HG03558 (cell line): ENCODE data around the gene FOXF1.

Experiments used
- ATAC-seq: cut with Tn5 transposase; IDR thresholded peaks from one replicate; pipeline ENCODE4 v1.9.1; 2021; ENCODE audit warnings: moderate number of reproducible peaks; ENCODE audit not compliant: unreplicated experiment; ENCODE audit errors: extremely low read depth

The FOXF1 gene

GRCh38 chr16:86503830-86504229 is 6.5 kb upstream of the FOXF1 start:
- no peak for ATAC-seq

DNA sequence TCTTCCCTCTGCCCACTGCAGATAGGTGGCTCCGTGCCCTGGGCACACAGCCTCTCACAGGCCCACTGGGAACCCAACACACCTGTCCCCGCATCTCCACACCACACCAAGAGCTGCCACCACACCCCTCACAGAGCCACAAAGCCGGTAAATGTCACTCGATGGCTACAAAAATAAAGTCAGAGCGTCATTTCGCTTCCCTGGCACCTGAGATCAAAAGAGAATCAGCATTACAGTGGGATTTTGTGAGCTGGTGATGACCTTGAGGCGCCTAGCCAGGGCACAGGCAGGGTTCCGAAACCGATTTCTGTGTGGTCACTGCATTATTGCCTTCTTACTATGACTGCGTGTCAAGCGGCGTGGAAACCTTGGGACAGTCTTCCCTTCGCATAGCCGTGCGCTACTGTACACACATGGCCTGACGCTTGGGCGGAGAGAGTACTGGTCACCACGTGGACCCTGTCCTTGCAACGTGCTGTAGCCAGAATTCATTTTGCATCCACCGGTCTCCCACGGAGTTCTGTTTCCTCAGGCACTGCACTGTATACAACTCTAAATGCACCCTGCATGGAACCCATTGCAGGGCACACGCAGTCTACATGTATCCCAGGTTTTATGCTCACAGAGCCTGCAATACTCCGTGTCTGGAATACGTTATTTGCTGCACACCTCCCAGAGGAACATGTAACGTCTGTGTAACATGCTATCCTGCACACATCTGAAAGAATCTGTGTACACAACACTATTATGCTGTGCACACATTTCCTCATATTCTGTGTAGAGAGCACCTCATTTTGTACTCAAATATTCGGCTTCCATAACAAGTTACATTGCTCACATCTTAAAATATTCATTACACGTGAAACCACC is 5.8 kb upstream of the FOXF1 start:
- ATAC-seq: no peak

DNA sequence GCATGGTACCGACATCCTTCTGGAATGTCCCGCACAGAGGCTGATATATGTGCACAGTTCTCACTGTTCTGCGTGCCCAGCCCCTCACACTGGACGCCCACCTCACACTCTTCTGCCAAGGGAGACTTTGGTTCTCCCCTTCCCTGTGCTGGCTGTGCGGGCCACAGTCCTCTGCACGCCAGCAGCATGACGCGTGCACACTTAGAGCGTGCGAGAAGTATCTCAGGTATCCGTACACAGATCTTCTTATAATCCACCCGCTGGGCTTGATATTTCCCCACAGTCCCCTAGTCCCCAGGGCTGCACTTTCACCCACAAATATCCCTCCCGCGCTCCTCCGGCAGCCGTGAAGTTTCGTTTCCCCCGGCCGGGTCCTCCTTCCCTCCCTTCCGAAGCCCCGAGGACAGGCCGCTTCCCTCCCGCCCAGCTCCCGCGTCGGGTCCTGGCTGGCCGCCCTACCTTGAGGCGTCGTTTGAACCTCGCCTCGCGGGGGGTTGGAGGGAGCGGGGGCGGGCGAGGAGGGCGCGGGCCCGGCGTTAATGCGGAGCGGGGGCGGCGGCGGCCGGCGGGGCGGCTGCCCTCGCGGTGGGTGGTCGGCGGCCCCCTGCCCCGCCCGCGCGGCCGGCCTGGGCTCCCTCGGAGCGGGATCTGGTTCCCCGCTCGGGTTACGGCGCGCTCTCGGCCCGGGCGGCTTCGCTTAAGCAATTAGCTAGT is 5.0 kb upstream of the FOXF1 start:
- no peak for ATAC-seq

DNA sequence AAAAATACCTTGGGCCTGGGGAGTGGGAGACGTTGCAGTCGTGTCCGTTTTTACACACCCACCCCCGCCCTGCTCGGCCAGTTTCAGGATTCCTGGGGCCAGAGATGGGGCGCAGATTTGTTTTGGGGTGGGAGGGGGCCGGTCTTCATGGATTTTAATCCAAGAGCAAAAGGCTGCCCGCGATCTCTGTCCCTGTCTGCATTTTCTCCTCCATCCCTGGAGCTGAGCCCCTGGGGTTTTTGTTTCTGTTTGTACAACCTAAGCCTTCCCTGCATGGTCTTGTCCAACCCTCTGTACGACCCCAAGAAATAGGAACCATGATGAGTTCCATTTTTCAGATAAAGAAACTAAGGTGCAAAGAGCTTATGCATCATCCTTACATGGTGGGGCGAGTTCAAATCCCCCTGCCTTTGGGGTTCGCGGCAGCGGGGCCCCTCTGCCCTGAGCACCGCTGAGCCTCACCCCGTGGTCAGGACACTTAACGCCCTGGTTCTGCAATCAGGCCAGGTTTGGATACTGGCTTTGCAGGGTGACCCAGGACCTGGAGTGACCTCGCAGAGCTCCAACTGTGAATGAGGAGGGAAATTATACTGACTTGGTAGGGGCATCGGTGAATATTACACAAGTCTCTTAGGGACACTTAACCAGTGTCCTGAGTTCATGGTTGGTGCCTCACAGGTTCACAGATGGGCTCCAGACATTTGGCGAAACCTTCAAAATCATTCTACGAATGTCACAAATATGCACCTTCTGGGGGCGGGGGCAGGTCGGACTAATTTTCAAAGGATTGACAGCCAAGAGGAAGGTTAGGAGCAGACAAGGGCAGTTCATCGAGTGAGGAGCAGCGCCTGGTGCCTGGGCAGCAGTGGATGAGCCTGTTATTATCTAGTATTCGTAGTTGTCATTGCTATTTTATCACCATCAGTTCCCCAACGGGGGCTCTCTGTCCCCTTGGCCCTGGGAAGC is 4.1 kb upstream of the FOXF1 start:
- no peak for ATAC-seq

DNA sequence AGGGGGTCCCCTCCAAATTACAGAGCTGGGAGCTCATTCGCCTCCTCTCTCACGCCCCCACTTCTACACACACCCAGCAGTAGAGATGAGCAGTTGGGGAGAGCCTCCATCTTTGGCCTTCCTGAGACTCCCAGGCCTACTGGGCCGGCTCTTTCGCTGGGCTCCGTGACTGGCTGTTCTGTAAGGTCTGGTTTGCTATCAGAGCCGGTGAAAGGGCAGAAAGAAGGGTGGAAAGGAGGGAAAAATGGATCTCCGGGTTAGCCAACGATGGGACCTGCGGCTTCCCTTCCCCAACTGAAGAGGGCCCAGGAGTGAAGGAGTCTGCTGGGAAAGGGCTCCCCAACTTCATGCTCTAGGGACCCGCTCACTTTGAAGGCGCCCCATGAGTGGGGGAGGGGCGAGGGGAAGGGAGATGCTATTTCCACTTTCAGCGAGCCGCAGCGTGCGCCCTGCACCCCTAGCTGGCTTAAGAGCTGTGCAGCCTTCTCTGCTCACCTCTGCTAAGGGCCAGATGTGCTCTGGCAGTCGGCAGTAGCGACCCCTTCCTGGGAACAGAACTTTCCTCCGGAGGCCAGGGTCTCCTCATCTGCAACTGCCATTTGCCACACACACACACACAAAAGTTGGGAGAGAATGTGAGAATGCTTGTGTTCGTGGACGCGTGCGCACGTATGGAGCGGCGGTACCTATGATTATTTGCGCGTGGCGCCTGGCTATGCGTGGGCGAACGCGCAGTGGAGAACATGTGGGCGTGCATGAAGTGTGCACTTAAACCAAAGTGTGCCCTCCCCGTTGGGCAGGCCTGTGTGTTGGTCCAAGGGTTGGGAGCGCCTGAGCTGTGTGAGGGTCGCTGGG is 2.9 kb upstream of the FOXF1 start:
- ATAC-seq: no peak

DNA sequence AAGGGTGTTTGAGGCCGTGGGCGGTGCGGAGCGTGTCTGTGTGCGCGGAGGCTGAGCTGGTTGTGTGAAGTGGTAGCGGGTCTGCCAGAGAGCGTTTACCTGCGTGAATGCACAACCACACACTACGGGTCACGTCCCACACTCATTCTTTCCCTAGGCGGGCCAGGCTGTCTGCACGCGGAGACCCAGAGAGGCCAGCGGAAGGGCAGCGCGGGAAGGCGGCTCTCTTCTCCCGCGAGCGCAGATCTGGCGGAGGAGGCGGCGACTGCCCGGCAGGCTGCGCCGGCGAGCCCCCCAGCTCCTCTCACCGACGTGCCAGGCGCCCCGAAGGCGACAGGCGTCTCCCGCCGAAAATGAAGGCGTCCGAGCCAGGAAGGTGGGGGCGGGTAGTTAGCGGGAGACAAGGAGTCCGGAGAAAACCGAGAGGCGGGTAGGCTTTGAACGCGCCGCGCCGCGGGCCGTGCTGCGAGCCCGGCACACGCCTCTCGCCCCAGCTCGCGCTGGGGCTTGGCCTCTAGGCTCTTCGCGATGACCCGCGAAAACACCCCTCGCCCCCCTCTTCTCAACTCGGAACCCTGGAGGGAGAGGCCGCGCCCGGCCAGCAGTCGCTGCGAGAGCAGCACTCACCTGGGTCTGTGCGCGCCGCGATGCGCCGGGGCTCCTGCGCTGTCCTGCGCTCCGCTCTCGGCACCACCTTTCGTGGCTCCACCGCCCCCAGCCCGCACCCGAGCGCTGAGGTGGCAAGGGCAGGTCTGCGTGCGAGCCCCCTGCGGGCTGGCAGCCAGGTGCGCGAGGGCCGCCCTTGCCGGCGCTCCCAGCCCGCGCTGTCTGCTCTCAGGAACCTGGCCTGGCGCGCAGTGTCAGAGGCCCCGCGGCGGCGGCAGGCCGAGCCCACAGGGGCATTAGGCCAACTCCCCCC is 2.0 kb upstream of the FOXF1 start:
- ATAC-seq: no peak

GRCh38 chr16:86508947-86509758 is 1.2 kb upstream of the FOXF1 start:
- no peak for ATAC-seq

GRCh38 chr16:86509759-86510464 is 415 bp upstream of the FOXF1 start:
- no peak for ATAC-seq

DNA sequence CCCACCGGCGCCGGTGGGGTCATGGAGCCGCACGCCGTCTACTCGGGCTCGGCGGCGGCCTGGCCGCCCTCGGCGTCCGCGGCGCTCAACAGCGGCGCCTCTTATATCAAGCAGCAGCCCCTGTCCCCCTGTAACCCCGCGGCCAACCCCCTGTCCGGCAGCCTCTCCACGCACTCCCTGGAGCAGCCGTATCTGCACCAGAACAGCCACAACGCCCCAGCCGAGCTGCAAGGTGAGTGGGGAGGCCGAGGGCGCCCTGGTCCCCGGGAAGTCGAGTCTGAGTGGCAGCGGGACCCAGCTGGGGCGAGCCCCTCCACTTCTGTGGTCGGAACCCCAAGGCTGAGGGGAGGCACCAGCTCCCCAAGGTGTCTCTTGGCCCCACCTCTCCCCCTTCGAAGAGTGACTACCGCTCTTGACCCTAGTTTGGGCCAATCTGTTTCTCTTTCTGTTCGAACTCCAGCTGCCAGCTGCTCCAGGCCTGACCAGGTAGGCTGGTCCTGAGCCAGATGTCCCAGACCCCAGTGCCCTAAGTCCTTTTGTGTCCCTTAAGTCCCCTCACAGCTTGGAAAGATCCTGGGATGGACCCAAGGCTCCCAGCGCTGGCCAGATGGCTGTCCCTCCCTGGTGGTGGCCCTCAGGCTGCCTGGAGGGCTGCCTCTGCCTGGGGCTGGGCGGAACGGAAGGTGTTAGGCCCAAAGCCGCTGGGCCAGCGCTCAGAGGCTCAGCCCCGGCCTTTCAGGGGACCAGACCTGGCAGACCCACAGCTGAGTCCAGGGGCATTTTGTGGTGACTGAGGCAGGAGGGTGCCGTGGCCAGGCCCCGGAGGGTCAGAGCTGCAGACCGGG is 1.2 kb downstream of the FOXF1 start:
- no peak for ATAC-seq

DNA sequence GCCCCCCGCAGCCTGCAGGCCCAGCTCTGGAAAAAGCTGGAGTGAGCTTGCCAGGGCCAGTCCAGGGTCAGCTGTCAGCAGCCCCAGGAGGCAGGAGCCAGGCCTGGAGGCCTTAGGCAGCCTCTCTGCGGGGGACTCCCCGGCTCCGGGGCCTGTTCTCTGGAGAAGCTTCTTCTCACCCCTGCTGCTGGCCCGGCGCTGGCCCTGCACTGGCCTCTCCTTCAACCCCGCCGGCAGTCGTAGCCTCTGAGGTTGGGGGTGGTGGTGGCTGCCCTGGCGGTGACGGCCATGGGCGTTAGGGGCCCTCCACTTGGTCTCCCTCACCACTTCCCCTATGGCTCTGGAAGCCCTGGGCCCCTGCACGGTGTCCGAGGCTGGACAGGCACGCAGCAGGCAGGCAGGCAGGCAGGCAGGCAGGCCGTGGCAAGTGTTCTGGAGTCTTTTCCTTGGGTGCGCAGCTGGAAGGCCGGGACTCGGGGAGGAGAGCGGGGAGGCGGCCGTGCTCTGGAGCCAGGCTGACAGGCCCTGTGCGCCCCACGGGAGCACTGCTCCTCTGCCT is 2.1 kb downstream of the FOXF1 start:
- ATAC-seq: no peak

- no peak for ATAC-seq
These were observed 2.6 kb downstream of the FOXF1 start for GRCh38 chr16:86512860-86513470.

DNA sequence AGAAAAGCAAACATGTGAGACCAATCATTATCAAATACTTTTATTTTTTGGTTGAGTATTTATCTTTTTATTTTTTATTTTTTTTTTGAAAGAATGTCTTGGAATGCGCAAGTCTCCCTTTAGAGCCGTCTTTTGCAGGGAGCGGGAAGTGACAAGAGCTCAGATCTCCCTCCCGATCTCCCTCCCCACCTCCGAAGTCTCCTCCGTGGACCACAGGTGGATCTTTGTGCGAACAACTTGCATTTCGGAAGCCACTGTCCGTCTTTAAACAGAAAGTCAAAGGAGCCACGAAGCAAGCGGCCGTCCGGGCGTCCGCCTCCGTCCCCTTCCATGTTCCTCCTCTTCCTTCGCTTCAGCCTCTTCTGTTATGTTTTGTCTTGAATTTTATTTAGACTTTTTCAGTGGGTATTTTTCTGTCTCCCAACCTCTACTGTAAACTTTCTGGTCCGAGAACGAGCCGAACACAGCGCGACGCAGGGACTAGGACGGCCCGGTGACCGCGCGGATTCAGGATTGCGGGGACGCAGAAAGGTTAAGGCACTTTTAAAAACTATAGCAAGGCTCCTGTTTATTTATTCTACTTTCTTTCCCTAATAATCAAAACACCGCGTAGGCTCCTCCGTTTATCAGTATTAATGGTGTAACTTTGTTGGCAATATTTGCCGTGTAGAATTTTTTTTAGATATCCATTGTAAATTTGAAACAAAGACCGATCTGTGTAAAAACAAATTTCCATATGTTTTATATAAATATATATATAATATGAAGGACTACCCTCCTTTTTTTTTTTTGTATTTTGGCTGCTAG is 3.3 kb downstream of the FOXF1 start:
- ATAC-seq: no peak

GRCh38 chr16:86514481-86515376 is 4.4 kb downstream of the FOXF1 start:
- no peak for ATAC-seq

DNA sequence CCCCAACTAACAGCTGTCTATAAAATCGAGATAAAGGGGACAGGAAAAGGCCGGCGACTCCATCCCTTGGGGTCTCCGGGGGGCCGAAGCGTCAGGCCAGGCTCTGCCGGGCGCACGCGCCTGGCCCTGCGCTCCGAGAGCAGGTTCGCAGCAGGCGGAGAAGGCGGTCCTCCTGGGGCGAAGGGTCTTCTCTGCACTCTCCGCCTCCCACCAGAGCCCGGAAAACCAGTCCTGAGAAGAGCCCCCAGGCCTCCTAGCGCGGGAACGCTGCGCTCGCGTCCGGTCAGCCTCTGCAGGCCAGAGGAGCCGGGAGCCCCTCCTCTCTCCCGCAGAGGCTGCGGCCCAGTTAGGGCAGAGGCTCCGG is 5.1 kb downstream of the FOXF1 start:
- ATAC-seq: no peak
